ENCODE measurements around the gene ACOX1.

ACOX1 gene

GRCh38 chr17:75900691-75901533 lies 78.1 kb downstream of the ACOX1 start:
- Mint-ChIP-seq H3K4me1 (peaks cover 27% of the 10 kb centered on the region), H3K9me3 (no peaks in the 10 kb centered on the region), H3K36me3 (peaks cover 34% of the 10 kb centered on the region), H3K4me3 (no peak overlapping the region), H3K27ac (no peak overlapping the region), H3K27me3 (no peaks in the 10 kb centered on the region)
- no peak for ATAC-seq

- H3K27ac Mint-ChIP-seq: no peak overlapping the region
- peaks cover 38% of the 10 kb centered on the region for H3K36me3 Mint-ChIP-seq
- H3K4me3 Mint-ChIP-seq: no peak overlapping the region
Observed at GRCh38 chr17:75899767-75900468, 79.0 kb downstream of the ACOX1 start.

DNA sequence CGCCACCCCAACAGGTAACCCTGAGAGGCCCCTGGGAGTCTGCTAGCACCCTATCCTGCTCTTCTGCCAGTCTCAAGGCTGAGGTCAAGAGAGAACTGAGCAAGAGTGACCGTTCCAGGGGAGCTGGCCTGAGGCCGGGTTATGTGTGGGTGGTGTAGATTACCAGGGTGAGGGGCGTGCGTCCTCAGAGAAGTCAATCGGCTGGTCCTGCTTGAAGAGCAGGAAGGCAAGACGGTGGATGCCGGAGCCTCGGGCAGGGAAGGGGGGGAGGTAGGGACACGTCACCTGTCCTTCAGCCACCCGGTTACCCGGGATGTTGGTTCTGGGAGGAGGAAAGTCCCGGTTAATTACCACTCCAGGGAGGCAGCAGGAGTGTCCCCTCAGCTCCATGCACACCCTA lies 79.6 kb downstream of the ACOX1 start:
- no peak for ATAC-seq
- peaks cover 38% of the 10 kb centered on the region for H3K4me1 Mint-ChIP-seq
- H3K4me3 Mint-ChIP-seq: no peak overlapping the region
- H3K36me3 Mint-ChIP-seq: peaks cover 39% of the 10 kb centered on the region
- no peaks in the 10 kb centered on the region for H3K9me3 Mint-ChIP-seq
- peak overlapping the region; percentile 19 for H3K27ac Mint-ChIP-seq
- no peaks in the 10 kb centered on the region for H3K27me3 Mint-ChIP-seq

More at GRCh38 chr17:75899767-75900468, 79.0 kb downstream of the ACOX1 start:
- no peak for ATAC-seq
- Mint-ChIP-seq H3K27me3 (no peaks in the 10 kb centered on the region), H3K9me3 (no peaks in the 10 kb centered on the region), H3K4me1 (peaks cover 32% of the 10 kb centered on the region)

DNA sequence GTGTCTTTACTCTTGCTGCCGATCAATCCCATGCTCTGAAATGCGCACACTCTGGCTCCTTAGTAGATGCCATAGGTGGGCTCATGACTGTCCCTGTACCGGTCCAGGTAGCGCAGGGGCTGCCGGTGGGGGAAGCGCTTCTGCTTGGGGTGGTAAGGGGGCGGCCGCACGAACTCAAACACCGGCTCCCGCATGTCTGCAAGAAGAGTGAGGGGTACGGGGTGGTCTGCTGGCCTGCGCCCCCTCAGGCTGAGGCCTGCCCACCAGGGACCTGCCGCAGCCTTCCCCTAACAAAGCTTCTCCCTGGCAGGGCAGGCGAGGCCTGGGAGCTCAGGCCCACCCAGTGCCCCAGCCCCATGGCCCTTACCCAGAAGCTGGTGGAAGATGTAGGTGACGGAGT lies 80.2 kb downstream of the ACOX1 start:
- ATAC-seq: no peak
- Mint-ChIP-seq H3K27ac (peak overlapping the region; percentile 19), H3K4me3 (no peak overlapping the region)

DNA sequence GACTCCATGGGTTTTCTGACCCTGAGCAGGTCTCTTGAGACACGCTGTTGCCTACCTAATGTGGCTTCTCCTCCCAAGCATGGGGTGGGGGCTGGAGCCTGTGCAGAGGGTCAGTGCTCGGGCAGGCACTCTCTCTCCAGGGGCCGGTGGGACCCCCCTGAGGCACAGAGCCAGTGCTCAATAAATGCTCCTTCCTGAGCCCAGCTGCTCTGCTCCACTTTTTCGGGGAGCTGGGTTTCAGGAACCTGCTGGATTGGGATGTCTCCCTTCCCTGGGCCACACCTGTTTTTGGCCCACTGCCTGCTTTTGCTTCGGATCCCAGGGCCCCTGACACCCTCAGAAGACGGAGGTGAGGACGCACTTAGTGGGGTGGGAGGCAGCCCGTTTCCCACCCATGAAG lies 80.9 kb downstream of the ACOX1 start:
- Mint-ChIP-seq H3K27ac (no peak overlapping the region), H3K27me3 (no peaks in the 10 kb centered on the region), H3K9me3 (no peaks in the 10 kb centered on the region), H3K36me3 (peaks cover 39% of the 10 kb centered on the region), H3K4me3 (peak overlapping the region; percentile 65), H3K4me1 (peaks cover 41% of the 10 kb centered on the region)
- no peak for ATAC-seq

More for the DNA sequence above, 80.2 kb downstream of the ACOX1 start:
- Mint-ChIP-seq H3K36me3 (peaks cover 39% of the 10 kb centered on the region), H3K4me1 (peaks cover 39% of the 10 kb centered on the region), H3K9me3 (no peaks in the 10 kb centered on the region), H3K27me3 (no peaks in the 10 kb centered on the region)

GRCh38 chr17:75897160-75898019 lies 81.6 kb downstream of the ACOX1 start:
- peak overlapping the region; percentile 87 for H3K27ac Mint-ChIP-seq
- H3K4me3 Mint-ChIP-seq: peak overlapping the region; percentile 65
- H3K4me1 Mint-ChIP-seq: peaks cover 41% of the 10 kb centered on the region
- no peak for ATAC-seq
- no peaks in the 10 kb centered on the region for H3K9me3 Mint-ChIP-seq
- peaks cover 39% of the 10 kb centered on the region for H3K36me3 Mint-ChIP-seq
- no peaks in the 10 kb centered on the region for H3K27me3 Mint-ChIP-seq

GRCh38 chr17:75896415-75897159 lies 82.4 kb downstream of the ACOX1 start, which contains the start of gene TRIM65:
TSS of gene TRIM65 (minus strand) at chr17:75896951. CDS start at chr17:75896937, 14 bp downstream.
- H3K4me1 Mint-ChIP-seq: peaks cover 41% of the 10 kb centered on the region
- no peaks in the 10 kb centered on the region for H3K9me3 Mint-ChIP-seq
- peak within 1 kb of the TSS; percentile 75 for H3K4me3 Mint-ChIP-seq
- H3K36me3 Mint-ChIP-seq: peaks cover 38% of the 10 kb centered on the region
- ATAC-seq: peak; percentile 90
- H3K27ac Mint-ChIP-seq: peak within 1 kb of the TSS; percentile 87
- H3K27me3 Mint-ChIP-seq: no peaks in the 10 kb centered on the region

DNA sequence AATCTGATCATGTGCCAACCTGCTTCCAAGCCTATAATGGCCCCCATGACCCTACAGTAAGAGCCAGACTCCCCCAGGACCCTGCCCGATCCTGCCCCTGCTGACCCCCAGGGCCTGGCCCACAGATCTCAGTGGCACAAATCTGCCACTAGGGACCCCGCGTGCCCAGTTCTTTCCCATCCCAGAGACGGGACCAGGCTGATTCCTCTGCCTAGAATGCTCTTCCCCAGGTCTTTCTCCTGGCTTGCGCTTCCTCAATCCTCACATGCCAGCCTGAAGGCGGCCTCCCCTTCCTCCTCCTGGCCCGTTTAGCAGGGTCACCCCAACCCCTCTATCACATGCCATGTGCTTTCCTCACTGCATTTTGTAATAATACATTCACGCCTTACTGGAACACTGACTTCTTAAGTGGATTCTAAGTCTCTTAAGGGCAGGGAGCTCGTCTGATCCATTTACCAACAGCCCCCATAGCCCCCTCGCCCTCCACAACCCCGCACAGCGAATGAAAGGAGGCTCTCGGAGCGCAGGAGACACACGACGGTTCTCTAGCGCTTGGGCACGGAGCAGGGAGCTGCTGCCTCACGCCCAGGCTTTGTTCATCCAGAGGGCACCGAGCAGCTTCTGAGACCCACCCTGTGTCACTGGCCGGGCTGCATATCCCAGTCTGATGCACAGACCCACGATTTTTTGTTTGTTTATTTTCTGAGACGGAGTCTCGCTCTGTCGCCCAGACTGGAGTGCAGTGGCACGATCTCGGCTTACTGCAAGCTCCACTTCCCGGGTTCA lies 83.4 kb downstream of the ACOX1 start:
- no peaks in the 10 kb centered on the region for H3K9me3 Mint-ChIP-seq
- H3K4me1 Mint-ChIP-seq: peaks cover 42% of the 10 kb centered on the region
- H3K4me3 Mint-ChIP-seq: peak overlapping the region; percentile 75
- H3K27me3 Mint-ChIP-seq: no peaks in the 10 kb centered on the region
- H3K27ac Mint-ChIP-seq: peak overlapping the region; percentile 87
- no peak for ATAC-seq
- H3K36me3 Mint-ChIP-seq: peaks cover 33% of the 10 kb centered on the region

- no peak for ATAC-seq
- no peaks in the 10 kb centered on the region for H3K27me3 Mint-ChIP-seq
- H3K4me1 Mint-ChIP-seq: peaks cover 47% of the 10 kb centered on the region
- H3K36me3 Mint-ChIP-seq: peaks cover 35% of the 10 kb centered on the region
- H3K4me3 Mint-ChIP-seq: peak overlapping the region; percentile 16
- no peaks in the 10 kb centered on the region for H3K9me3 Mint-ChIP-seq
- H3K27ac Mint-ChIP-seq: peak overlapping the region; percentile 87
Observed at GRCh38 chr17:75894049-75894733, 84.8 kb downstream of the ACOX1 start.

DNA sequence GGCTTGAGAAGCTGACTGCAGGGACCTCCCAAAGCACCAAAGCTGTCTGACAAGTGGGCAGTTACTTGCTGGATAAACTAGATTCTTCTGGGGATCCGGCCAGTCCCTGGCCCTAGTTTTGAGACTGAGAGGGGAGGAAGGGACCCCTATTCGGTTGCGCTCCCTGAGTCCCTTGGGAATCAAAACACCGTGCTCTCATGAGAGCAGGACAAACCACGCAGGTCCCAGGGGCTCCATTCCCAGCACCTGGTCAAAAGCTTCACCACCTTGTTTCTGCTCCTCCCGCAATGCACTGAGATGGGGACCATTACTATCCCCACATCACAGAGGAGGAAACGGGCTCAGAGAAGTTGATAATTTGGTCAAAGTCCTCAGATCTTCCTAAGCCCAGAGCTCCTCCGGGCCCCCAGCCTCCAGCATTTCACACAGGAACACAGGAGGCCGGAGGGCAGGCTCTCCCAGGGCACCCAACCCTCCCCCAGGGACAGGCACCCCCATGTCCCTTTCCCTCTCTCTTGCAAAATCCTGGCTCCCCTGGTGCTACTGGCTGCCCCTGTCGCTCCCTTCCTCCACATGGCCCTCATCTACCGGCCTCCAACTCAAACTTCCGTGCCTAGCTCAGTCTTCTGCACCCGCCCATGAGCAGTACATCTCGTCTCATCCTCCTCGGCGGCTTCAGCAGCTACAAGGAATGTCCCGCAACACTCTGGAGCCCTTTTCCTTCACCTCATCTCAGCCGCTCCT lies 85.5 kb downstream of the ACOX1 start:
- peaks cover 31% of the 10 kb centered on the region for H3K36me3 Mint-ChIP-seq
- peak overlapping the region; percentile 87 for H3K27ac Mint-ChIP-seq
- H3K4me1 Mint-ChIP-seq: peaks cover 43% of the 10 kb centered on the region
- ATAC-seq: no peak
- H3K9me3 Mint-ChIP-seq: no peaks in the 10 kb centered on the region
- no peak overlapping the region for H3K4me3 Mint-ChIP-seq
- no peaks in the 10 kb centered on the region for H3K27me3 Mint-ChIP-seq

- peaks cover 41% of the 10 kb centered on the region for H3K4me1 Mint-ChIP-seq
- H3K9me3 Mint-ChIP-seq: no peaks in the 10 kb centered on the region
- no peak for ATAC-seq
- H3K27ac Mint-ChIP-seq: no peak overlapping the region
- no peaks in the 10 kb centered on the region for H3K27me3 Mint-ChIP-seq
- peaks cover 27% of the 10 kb centered on the region for H3K36me3 Mint-ChIP-seq
- H3K4me3 Mint-ChIP-seq: no peak overlapping the region
Observed at GRCh38 chr17:75892556-75893224, 86.3 kb downstream of the ACOX1 start.
